ENCODE data around the gene DKK1.
"Not testable (repeated sequence)": the region's sequence is repeated elsewhere in the genome, so short reads cannot be mapped to it uniquely, and the experiment has no call there.

DKK1 gene

GRCh38 chr10:52318136-52318701 lies 4.1 kb downstream of the DKK1 start:
- DNase-seq (ENCODE audit: low spot score) = no peak

- no peak for DNase-seq (ENCODE audit: low spot score)
Observed at GRCh38 chr10:52318822-52319464, 4.9 kb downstream of the DKK1 start.

GRCh38 chr10:52319926-52320325 lies 5.8 kb downstream of the DKK1 start:
- no peak for DNase-seq (ENCODE audit: low spot score)

- no peak for DNase-seq (ENCODE audit: low spot score)
Observed at GRCh38 chr10:52322323-52322722, 8.2 kb downstream of the DKK1 start.

- DNase-seq (ENCODE audit: low spot score) = no peak
Observed at GRCh38 chr10:52322936-52323335, 8.9 kb downstream of the DKK1 start.

- DNase-seq (ENCODE audit: low spot score) = no peak
Observed at GRCh38 chr10:52326382-52326781, 12.3 kb downstream of the DKK1 start.

- DNase-seq (ENCODE audit: low spot score) = no peak
Observed at GRCh38 chr10:52331638-52332364, 17.7 kb downstream of the DKK1 start.

- DNase-seq (ENCODE audit: low spot score) = no peak
Observed at GRCh38 chr10:52332815-52333214, 18.7 kb downstream of the DKK1 start.

GRCh38 chr10:52334595-52334994 lies 20.5 kb downstream of the DKK1 start:
- no peak for DNase-seq (ENCODE audit: low spot score)

GRCh38 chr10:52335665-52336064 lies 21.6 kb downstream of the DKK1 start:
- DNase-seq (ENCODE audit: low spot score) = no peak

GRCh38 chr10:52337225-52337624 lies 23.1 kb downstream of the DKK1 start:
- no peak for DNase-seq (ENCODE audit: low spot score)

GRCh38 chr10:52343439-52343838 lies 29.4 kb downstream of the DKK1 start:
- no peak for DNase-seq (ENCODE audit: low spot score)

- DNase-seq (ENCODE audit: low spot score) = no peak
Observed at GRCh38 chr10:52346394-52347326, 32.6 kb downstream of the DKK1 start.

- no peak for DNase-seq (ENCODE audit: low spot score)
Observed at GRCh38 chr10:52347327-52347667, 33.2 kb downstream of the DKK1 start.

GRCh38 chr10:52348037-52348564 lies 34.0 kb downstream of the DKK1 start:
- DNase-seq (ENCODE audit: low spot score) = no peak

GRCh38 chr10:52351914-52352330 lies 37.8 kb downstream of the DKK1 start:
- DNase-seq (ENCODE audit: low spot score) = no peak

GRCh38 chr10:52353205-52353604 lies 39.1 kb downstream of the DKK1 start:
- DNase-seq (ENCODE audit: low spot score) = no peak

- DNase-seq (ENCODE audit: low spot score) = no peak
Observed at GRCh38 chr10:52353960-52354394, 39.9 kb downstream of the DKK1 start.

- DNase-seq (ENCODE audit: low spot score) = no peak
Observed at GRCh38 chr10:52357971-52358370, 43.9 kb downstream of the DKK1 start.

GRCh38 chr10:52359441-52359840 lies 45.4 kb downstream of the DKK1 start:
- no peak for DNase-seq (ENCODE audit: low spot score)

GRCh38 chr10:52365547-52366432 lies 51.7 kb downstream of the DKK1 start:
- DNase-seq (ENCODE audit: low spot score) = not testable (repeated sequence)
